Hepatic stellate cell (primary cell): ENCODE measurements around the gene GPC2.
"Not testable (repeated sequence)": the region's sequence is repeated elsewhere in the genome, so short reads cannot be mapped to it uniquely, and the experiment has no call there.

ENCODE experiments used
- DNase-seq: peaks from one replicate; pipeline ENCODE4 v3.0.0; 2011; ENCODE audit warnings: low spot score

The GPC2 gene

DNA sequence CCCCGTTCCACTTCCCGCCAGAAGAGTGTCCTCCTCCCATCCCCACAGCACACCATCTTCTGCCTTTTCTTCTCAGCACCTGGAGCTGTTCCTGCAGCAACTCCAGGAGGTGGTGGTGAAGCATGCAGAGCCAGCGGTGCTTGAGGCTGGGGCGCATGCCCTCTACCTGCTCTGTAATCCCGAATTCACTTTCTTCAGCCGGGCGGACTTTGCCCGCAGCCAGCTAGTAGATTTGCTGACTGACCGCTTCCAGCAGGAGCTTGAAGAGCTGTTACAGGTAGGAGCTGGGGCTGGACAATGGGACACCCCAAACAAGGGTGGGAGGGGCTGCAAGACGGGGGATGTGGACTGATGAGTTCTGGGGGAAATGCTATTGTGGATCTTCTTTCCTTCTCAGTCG is 23.5 kb upstream of the GPC2 start:
- no peak for DNase-seq

DNA sequence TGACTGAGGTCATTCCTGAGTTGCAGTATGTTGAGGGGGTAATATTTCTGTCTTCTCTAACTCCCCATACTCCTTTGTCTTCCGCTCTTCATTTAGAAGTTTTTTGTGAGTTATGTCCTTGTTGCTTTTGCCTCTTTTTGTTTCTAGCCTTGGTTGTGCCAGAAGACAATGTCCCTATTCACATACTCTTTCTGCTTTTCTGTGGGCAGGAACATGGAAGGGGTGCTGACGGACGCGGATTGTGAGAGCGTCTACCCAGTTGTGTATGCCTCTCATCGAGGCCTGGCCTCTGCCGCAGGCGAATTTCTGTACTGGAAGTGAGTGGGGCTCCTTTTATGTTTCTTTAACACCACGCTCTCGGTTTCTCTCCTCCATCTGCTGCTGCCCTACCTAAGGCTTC is 21.1 kb upstream of the GPC2 start:
- no peak for DNase-seq

DNA sequence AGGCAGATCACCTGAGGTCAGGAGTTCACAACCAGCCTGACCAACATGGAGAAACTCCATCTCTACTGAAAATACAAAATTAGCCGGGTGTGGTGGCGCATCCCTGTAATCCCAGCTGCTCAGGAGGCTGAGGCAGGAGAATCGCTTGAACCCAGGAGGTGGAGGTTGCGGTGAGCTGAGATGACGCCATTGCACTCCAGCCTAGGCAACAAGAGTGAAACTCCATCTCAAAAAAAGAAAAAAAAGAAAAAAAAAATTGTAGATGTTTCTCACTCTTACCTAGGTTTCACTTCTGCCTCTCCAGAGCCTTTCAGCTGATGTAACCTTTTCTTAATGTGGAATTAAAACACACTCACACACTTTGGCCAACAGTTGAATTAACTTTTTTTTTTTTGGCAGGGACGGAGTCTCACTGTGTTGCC is 18.7 kb upstream of the GPC2 start:
- DNase-seq = not testable (repeated sequence)

DNA sequence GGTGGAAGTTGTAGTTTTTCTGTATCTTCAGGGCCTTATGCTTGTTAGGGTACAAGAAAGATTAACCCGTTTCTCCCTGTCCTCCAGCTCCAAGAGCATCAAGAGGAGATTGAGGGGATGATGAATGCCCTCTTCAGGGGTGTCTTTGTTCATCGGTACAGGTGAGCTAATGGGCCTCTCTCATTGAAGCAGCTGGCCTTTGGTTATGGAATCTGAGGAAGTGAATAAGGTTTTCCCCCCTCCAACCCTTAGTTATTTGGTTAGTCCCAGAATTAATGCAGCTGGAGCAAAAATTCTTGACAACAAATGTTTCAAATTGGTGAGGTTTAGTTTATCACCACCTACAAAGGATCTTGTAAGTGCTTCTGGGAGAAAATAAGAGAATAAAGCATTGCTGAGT is 18.0 kb upstream of the GPC2 start:
- no peak for DNase-seq

DNA sequence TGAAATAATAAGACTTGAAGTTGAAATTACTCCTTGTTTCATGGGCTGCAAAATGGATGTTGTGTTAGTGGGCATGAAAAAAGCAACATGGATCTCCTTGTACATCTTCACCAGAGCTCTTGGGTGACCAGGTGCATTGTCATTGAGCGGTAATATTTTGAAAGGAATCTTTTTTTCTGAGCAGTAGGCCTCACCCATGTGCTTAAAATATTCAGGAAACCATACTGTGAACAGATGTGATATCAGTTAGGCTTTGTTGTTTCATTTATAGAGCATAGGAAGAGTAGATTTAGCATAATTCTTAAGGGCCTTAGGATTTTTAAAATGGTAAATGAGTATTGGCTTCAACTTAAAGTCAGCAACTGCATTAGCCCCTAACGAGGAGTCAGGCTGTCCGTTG is 15.8 kb upstream of the GPC2 start:
- no peak for DNase-seq

DNA sequence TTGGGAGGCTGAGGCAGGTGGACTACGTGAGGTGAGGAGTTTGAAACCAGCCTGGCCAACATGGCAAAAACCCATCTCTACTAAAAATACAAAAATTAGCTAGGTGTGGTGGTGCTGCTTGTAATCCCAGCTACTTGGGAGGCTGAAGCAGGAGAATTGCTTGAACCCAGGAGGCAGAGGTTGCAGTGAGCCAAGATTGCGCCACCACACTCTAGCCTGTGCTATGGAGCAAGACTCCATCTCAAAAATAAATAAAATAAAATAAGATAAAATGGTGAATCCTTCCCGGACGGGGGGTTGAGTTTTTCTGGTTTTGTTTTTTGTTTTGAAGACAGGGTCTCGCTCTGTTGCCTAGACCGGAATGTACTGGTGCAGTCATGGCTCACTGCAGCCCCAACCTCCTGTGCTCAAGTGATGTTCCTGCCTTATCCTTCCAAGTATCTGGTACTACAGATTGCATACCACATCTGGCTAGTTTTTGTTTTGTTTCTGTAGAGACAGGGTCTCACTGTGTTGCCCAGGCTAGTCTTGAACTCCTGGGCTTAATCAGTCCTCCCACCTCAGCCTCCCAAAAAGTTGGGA is 15.2 kb upstream of the GPC2 start:
- not testable (repeated sequence) for DNase-seq

DNA sequence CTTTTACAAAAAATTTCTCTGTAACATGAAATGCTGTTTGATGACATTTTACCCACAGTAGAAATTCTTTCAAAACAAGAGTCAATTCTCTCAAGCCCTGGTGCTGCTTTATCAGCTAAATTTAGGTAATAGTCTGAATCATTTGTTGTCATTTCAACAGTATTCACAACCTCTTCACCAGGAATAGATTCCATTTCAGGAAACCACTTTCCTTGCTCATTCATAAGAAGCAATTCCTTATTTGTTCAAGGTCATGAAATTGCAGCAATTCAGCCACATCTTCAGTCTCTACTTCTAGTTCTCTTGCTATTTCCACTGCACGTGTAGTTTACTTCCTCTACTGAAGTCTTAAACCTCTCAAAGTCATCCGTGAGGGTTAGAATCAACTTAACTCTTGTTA is 14.6 kb upstream of the GPC2 start:
- DNase-seq = no peak

DNA sequence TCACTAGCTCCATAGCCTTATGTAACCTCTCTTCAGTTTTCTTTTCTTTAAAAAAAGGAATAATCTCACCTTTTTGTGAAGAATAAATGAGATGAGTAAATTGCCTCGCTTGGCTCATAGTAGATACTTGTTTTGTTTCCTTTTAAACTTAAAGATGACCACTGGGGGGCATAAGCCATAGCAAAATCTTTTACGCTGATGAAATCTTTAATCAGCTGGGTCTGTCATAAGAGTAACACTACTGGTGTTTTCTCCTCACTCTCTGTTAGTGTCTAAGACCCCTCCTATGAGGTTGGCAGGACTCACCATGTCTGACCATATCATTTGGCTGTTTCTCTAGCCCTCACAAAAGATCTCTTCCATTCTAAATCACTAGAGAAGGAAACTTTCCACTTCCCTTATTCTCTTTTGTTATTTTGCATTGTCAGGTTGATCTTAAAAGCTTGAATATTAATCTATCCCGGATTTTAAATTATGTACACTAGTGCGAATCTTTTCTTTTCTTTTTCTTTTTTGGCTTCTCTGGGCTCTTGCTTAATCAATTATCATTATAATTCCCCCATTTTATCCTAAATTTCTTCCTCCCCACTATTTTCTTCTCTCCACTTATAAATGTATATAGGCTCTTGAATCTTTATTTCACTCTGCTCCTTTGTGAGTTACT is 13.0 kb upstream of the GPC2 start:
- no peak for DNase-seq

DNA sequence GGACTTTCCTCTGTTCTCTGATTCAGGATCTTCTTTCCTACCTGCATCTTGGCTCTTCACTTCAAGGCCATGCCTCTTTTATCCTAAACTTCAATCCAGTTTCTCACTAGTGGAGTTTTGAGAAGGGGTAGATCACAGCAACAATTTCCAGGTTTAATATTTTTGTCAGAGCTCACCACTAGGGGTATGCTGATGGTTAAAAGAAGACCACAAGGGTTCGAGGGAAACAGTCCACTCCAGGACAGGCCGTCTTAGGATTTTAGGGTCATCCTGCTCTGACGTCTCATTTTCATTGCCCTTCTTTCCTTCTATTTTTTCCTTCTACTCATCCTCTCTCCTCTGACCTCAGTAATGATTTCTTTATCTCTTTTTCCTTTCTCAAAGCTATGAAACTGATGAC is 11.9 kb upstream of the GPC2 start:
- no peak for DNase-seq

DNA sequence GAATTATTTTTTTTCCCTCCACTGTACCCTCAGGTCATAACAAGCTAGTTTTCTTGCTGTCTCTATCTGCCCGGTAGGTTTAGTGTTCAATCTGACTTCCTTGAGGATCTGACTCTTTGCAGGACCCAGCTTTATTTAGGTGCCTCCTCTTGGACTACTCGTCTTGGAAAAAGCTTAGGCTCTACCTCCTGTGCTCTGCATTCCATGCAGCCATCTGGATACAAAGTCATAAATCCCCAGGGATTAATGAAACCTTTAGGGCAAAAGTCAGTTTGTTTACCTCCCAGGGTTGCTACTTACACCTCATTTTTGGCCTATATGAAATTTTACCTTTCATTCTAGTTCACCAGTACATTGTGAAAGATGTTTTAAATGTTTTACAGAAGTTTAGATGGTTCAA is 8.5 kb upstream of the GPC2 start:
- no peak for DNase-seq

DNA sequence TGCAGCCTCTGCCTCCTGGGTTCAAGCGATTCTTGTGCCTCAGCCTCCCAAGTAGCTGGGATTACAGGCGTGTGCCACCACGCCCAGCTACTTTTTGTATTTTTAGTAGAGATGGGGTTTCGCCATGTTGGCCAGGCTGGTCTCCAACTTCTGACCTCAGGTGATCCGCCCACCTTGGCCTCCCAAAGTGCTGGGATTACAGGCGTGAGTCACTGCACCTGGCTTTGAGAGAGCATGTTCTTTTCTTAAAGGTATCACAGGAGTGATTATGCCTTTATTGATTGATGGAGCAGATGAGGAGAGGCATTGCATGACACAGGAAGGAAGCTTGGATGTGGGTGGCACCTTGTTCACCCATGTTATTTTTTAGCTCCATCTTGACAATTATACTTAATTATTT is 5.9 kb upstream of the GPC2 start:
- not testable (repeated sequence) for DNase-seq

DNA sequence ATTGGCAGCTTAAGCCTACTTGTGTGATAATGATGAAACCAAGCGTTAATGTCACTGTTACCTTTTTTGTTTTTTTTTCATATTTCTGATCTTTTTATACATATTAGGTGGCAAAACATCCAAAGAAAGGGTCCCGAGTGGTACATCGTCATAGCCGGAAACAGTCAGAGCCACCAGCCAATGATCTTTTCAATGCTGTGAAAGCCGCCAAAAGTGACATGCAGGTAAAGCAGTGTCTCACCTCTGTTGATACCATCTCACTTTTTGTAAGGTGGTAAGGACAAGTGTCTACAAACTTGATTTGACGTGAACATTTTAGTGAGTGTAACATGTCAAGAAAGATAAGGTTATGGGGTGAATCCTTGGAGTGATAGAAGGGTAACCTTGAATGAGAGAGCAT is 5.4 kb upstream of the GPC2 start:
- DNase-seq = not testable (repeated sequence)

DNA sequence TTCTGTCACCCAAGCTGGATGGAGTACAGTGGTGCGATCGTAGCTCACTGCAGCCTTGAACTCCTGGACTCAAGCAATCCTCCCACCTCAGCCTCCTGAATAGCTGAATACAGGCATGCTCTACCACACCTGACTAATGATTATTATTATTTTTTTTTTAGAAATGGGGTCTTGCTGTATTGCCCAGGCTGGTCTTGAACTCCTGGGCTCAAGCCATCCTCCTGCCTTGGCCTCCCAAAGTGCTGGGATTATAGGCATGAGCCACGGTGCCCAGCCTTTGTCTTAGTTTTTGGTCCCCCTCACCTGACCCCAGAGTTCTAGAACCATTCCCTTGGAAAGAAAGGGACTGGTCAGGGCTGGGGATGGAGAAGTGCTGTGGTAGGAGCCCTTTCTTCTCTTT is 2.9 kb upstream of the GPC2 start:
- DNase-seq = not testable (repeated sequence)

DNA sequence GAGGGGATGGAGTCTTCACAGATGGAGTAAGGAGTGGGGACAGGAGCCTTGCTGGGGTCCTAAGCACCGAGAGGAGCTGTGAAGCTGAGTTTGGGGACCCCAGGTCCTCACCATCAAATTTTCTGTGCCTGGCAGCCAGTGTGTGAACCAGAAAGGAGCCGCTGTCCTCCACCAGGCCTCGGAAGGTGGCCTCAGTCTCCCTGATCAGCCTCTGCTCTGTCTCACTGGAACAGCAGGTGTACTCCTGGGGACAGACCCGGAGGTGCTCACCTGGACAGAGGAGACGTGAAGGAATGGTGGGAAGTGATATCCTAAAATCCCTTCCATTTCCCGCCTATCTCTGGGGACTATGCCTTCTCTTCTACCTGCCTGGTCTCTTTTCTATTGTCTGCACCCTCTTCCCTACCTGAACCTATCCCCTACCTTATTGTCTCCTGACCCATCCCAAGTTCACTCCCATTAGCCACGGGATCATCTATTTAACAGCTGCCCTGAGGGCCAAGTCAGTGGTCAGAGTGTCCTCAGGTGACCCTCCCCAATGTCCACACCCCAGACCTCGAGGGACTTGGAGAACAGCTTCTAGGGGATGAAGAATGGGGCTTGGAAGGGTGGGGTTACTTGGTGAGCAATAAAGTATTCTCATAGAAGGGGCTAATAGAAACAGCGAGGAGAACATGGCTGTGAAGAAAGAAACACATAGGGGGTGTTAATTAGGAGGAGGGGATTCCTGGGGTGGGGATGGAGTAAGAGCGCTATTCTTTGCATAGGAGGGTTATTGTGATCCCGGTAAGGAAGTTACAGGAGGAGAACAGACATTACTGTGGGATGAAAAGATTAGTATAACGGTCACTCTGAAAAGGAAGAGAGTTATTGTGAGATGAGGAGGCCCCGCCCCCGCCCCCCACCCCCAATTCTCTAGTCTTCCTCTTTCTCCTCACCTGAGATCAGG is 811 bp downstream of the GPC2 start:
- no peak for DNase-seq

DNA sequence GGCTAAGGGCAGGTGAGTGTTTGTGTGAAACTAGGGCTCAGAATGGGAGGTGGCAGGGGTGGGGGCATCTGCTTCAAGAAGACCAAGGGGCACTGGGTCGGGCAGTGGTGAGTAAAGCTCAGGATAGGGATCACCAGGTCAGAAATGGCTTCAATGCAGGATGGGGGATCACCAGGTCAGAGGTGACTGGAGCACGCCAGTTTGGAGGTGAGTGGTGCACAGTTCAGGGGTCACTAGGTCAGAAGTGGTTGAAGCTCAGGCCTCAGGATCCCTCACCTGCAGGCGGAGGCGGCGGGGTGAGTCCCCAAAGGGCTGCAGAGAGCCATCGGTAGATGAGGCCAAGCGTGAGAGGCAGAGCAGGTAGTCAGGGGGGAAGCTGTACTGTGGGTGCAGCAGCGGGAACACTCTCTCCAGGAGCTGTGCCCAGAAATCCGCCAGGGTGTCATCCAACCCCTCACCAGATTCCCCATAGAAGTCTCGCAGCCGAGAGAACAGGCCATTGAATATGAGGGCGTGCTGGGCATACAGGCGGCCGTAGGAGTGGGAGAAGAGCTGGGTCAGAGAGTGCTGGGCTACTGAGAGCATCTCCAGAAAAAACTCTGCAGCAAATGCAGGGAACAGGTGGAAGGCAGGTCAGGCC is 1.8 kb downstream of the GPC2 start:
- no peak for DNase-seq

DNA sequence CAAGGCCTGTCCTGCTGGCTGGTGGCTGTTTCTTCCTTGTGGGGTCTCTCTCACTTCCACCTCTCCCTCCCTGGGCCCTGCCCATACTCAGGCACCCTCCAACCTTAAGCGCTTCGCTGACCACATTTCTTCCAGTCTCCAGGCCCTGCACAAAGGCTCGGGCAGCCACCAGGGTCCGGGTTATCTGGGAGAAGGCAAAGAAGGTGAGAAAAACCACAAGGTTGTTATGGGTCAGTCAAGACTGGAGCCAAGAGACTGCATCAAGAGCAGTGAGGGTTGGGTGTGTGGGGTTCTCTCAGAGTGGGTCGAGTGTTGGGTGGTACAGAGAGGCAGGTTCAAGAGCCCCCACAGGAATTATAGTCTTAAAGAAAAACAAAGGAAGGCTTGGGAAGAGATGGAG is 2.6 kb downstream of the GPC2 start:
- no peak for DNase-seq

DNA sequence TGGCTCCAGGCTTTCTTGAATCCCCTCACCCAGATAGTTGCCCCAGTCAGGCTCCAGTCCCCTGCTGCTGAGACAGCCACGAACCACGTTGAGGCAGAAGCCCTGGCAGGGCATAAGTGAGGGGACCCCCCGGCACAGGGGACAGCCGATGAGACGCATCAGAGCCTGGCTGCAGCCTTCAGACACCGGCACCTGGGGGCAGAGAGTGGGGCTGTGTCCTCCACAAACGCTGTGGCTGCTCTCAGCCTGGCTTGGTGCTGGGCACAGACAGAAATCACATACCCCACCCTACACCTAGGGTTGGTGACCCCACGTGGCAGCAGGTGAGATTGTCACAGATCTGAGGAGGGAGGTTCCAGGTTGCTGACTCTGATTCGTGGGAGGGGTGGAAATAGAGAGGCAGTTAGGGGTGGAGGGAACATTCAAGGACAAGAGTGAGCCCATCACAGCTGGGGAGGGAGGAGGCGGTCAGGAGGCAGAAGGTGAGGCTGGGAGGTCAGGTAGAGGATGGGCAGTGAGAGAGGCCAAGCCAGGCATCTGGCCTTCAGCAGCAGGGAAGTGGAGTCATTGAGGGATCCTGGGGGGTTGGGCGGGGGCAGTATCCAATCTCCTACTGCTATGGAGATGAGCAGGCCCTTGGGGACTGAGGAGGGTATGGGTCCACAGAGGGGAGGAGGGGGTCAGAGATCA is 3.2 kb downstream of the GPC2 start:
- DNase-seq = no peak

DNA sequence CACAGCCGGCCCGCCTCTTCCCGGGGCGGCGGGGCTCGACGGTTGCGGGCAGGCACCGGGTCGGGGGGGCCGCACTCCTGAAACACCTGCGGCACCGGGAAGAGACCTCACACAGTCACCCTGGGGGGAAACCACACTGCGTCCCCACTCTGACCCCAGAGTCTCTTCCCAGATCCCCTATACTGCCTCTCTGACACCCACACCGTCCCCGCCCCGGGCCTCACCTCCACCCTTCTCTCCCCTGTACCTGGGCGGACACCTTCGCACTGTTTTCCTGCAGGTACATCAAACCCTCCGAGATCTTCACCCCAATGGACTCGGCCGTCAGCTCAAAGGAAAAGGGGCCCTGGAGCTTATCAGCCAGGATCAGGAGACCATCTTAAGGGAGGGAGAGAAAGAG is 5.3 kb downstream of the GPC2 start:
- DNase-seq = no peak

DNA sequence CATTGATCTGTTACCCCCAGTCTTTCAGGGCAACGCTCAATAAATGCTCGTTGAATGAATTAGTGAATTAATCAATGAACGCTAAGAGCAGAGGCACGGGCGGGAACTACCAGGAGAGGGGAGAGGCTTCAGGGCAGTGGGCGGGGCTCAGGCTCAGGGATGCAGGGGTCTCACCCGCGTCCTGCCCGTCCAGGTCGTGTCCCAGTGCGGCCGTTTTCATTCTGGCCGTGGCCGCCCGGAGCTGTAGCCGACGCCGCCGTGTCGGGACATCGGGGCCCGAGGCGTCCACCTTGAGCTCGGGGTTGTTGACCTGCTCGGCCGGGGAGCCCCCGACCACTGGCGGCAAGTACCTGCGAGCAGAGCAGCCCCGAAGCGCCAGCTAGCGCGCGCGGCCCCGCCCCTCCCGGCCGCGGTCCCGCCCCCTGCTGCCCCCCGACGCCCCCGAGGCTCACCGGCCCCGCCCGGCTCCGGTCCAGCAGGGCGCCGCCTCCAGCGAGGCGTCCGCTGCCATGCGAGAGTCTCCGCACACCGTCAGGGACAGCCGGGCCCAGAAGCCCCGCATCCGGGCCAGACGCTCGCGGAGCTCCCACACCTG is 6.0 kb downstream of the GPC2 start:
- no peak for DNase-seq

DNA sequence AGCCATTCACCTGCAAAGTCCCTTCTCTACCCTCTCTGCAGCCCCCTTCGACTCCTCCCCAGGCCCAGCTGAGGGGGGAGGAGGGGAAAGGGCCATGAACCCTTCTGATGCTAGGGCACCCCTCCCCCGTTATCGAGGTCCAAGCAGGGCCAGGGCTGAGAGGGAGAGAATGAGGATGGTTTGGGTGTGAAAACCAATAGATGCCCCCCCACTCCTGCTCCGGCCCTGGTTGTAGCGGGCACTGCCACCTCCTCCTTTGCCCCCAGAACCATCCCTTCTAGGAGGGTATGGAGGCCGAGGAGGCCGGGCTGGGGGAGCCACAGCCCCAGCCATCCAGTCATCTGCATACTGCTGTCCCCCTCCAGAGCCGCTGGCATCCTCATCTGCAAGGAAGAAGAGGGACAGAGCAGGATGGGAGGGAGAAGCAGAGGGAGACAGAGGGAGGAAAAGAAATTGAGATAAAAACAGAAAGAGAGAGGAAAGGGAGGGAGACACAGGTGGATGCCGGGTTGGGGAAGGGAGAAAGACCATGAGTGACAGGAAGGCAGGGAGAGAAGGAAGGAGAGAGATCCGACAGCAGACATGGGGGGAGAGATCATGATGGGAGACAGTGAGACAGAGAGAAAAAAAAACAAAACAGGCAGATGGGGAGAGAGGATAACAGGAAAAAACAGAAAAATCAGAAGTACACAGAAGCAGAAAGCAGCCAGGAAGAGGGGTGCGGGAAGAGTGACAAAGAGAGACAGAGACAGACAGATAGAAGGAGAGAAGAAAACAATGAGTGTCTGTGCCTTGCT is 6.9 kb downstream of the GPC2 start:
- no peak for DNase-seq
